Osteoblast (primary cell): ENCODE results near the gene PCK2. TPM values are rescaled to one million over a fixed set of nuclear protein-coding genes. Genes with fewer than 3 reads are reported as not detected.
A peak's percentile ranks its signal among the peaks of the same experiment; 100 is the strongest.

Source experiments
- DNase-seq: peaks from one replicate; pipeline ENCODE4 v3.0.0; 2011; ENCODE audit warnings: low spot score, mixed read lengths; ENCODE audit not compliant: insufficient read length; ENCODE audit errors: missing footprints
- H2AFZ ChIP-seq: 2 replicates; pipeline ENCODE4 v1.6.0; 2011; ENCODE audit warnings: mild to moderate bottlenecking, low read length
- H3K27ac ChIP-seq: 2 replicates; pipeline ENCODE4 v1.5.1; 2011; ENCODE audit warnings: mild to moderate bottlenecking, low read depth, low read length, moderate library complexity
- H3K27me3 ChIP-seq: 2 replicates; pipeline ENCODE4 v1.6.0; 2012; ENCODE audit warnings: mild to moderate bottlenecking, control low read depth, inconsistent platforms, low read length, moderate library complexity; ENCODE audit not compliant: insufficient read depth
- H3K36me3 ChIP-seq: 2 replicates; pipeline ENCODE4 v1.5.1; 2011; ENCODE audit warnings: mild to moderate bottlenecking, low read length, control low read depth, moderate library complexity; ENCODE audit not compliant: insufficient read depth
- H3K4me1 ChIP-seq: 2 replicates; pipeline ENCODE4 v1.5.1; 2011; ENCODE audit warnings: mild to moderate bottlenecking, low read length, control low read depth, moderate library complexity; ENCODE audit not compliant: insufficient read depth
- H3K4me2 ChIP-seq: 2 replicates; pipeline ENCODE4 v1.6.0; 2011; ENCODE audit warnings: mild to moderate bottlenecking, low read length; ENCODE audit not compliant: insufficient read depth
- H3K4me3 ChIP-seq: fragments of 200-600 bp; sonication (generic); 3 replicates; pipeline ENCODE4 v1.5.1; 2012; ENCODE audit warnings: mild to moderate bottlenecking, low read length, inconsistent platforms; ENCODE audit not compliant: insufficient read depth
- H3K79me2 ChIP-seq: 2 replicates; pipeline ENCODE4 v1.6.0; 2012; ENCODE audit warnings: mild to moderate bottlenecking, low read length, control low read depth, inconsistent platforms; ENCODE audit not compliant: insufficient read depth
- H3K9me3 ChIP-seq: 2 replicates; pipeline ENCODE4 v1.5.1; 2011; ENCODE audit warnings: low read depth, low read length, control low read depth
- H4K20me1 ChIP-seq: 2 replicates; pipeline ENCODE4 v1.6.0; 2012; ENCODE audit warnings: mild to moderate bottlenecking, low read length, control low read depth; ENCODE audit not compliant: insufficient read depth
- total RNA-seq: library from RNA; depleted of rRNA; stranded (reverse); fragments of >200 nt; gene quantifications from 2 replicates; pipeline ENCODE4 v1.2.3, GENCODE V29; 2012
- TF ChIP-seq, protein P1 (sequence below): IDR thresholded peaks from 2 replicates; pipeline ENCODE4 v1.5.1; 2011; ENCODE audit warnings: mild to moderate bottlenecking, low read depth, low read length, moderate library complexity; ENCODE audit errors: extremely low read depth

The PCK2 gene
- total RNA-seq, 1 donor = 35.1 TPM

DNA sequence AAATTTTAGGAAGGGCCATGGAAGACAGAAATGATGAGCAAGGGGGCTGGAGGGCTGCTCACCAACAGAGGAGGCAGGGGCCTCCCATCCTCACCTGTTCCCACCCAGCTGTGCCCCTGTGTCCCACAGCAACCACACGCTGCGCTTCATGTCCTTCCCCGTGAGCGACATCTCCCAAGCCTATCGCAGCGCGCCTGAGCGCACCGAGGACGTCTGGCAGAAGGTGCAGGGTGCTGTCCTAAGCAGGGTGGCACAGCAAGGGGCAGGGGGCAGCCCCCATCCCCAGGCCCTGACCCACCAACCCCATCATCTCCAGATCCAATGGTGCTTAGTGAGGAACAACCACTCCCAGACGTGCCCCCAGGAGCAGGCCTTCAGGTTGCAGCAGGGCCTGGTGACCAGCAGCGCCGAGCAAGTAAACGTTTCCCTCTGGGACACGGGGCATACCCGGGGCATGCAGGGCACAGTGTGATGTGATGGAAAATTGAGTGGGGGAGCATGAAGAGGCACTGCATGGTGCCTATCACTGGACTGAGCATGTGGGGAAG is 34.2 kb upstream of the PCK2 start:
- no peak overlapping the region for H3K4me3 ChIP-seq
- no peaks in the 10 kb centered on the region for H3K36me3 ChIP-seq
- H3K27me3 ChIP-seq = no peaks in the 10 kb centered on the region
- H3K4me2 ChIP-seq = no peak overlapping the region
- TF ChIP-seq, protein P1, sequence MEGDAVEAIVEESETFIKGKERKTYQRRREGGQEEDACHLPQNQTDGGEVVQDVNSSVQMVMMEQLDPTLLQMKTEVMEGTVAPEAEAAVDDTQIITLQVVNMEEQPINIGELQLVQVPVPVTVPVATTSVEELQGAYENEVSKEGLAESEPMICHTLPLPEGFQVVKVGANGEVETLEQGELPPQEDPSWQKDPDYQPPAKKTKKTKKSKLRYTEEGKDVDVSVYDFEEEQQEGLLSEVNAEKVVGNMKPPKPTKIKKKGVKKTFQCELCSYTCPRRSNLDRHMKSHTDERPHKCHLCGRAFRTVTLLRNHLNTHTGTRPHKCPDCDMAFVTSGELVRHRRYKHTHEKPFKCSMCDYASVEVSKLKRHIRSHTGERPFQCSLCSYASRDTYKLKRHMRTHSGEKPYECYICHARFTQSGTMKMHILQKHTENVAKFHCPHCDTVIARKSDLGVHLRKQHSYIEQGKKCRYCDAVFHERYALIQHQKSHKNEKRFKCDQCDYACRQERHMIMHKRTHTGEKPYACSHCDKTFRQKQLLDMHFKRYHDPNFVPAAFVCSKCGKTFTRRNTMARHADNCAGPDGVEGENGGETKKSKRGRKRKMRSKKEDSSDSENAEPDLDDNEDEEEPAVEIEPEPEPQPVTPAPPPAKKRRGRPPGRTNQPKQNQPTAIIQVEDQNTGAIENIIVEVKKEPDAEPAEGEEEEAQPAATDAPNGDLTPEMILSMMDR = no peak
- no peaks in the 10 kb centered on the region for H3K9me3 ChIP-seq
- H4K20me1 ChIP-seq = peaks cover 4% of the 10 kb centered on the region
- no peaks in the 10 kb centered on the region for H3K4me1 ChIP-seq
- no peak overlapping the region for H3K27ac ChIP-seq
- no peaks in the 10 kb centered on the region for H3K79me2 ChIP-seq
- no peak overlapping the region for H2AFZ ChIP-seq
- DNase-seq = peak; percentile 72

DNA sequence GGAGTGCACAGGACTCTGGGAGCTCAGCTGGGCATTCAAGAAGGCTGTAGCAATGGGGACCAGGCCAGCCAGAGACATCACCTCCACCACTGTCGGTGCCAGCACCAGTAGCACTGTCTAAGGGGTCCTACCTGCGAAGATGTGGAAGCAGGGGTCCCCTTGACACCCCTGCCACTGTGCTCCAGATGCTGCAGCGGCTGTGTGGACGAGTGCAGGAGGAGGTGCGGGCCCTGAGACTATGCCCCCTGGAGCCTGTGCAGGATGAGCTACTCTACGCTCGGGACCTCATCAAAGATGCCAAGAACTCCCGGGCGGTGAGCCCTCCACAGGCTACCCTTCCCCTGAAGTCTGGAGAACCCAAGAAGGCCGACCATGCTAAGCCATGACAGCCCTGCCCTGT is 33.7 kb upstream of the PCK2 start:
- Histone ChIP-seq H3K9me3 (no peaks in the 10 kb centered on the region), H3K27me3 (peaks cover 1% of the 10 kb centered on the region), H3K36me3 (no peaks in the 10 kb centered on the region), H2AFZ (no peak overlapping the region), H3K4me1 (no peaks in the 10 kb centered on the region), H4K20me1 (peaks cover 4% of the 10 kb centered on the region), H3K4me3 (no peak overlapping the region), H3K79me2 (no peaks in the 10 kb centered on the region), H3K27ac (no peak overlapping the region), H3K4me2 (no peak overlapping the region)
- TF ChIP-seq, protein P1 = no peak
- peak; percentile 44 for DNase-seq

DNA sequence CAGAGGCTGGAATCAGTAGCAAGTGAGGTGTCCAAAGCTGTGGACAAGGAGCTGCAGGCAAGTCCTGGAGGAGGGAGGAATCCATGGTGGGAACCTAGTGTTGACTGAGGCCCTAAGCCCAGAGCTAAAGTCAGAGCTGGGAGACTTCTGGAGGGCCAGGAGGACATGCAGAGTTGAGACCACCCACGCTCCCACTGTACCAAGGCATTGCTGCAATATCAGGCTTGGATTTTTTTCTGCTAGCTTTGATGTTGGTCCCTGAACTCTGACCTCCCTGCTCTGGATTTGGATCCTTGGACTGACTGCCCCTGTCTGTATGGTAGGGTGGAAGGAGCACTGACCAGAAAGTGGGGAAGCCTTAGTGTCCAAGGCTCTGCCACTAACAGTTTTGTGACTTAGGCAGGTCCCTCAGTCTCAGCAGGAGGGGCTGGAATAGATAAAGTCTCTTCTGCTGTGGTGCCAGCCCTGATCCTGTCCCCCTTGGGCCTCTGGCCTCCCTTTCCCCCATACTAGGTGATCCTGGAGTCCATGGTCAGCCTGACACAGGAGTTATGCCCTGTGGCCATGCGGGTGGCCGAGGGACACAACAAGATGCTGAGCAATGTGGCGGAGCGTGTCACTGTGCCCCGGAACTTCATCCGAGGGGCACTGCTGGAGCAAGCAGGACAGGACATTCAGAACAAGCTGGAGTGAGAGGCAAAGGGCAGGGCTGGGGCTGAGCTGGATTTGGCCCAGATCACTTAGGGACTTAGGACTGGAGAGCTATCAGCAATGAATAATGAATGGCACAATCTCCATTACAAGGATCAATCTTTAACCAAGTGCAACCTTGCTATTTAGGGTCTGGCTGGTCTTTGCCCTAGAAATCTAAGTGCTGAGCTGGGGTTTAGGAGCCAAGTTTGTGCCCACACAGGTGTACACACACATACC is 32.9 kb upstream of the PCK2 start:
- no peaks in the 10 kb centered on the region for H3K36me3 ChIP-seq
- peaks cover 3% of the 10 kb centered on the region for H3K27me3 ChIP-seq
- no peak overlapping the region for H2AFZ ChIP-seq
- no peaks in the 10 kb centered on the region for H3K4me1 ChIP-seq
- no peak overlapping the region for H3K4me2 ChIP-seq
- H3K79me2 ChIP-seq = no peaks in the 10 kb centered on the region
- H4K20me1 ChIP-seq = peaks cover 4% of the 10 kb centered on the region
- H3K27ac ChIP-seq = no peak overlapping the region
- TF ChIP-seq, protein P1 = no peak
- H3K9me3 ChIP-seq = no peaks in the 10 kb centered on the region
- H3K4me3 ChIP-seq = no peak overlapping the region
- DNase-seq = peak; percentile 81
